UCSD-AML1 (cell line): ENCODE data around the gene ERC1.

Source experiments
- DNase-seq: peaks from one replicate; lab custom pipeline; 2025; ENCODE audit not compliant: unreplicated experiment; lab: John Stamatoyannopoulos, UW

The ERC1 gene

GRCh38 chr12:1467710-1468109 is 476.7 kb downstream of the ERC1 start:
- DNase-seq: no peak

GRCh38 chr12:1469070-1469469 is 478.0 kb downstream of the ERC1 start:
- DNase-seq: no peak

- peak; percentile 38 for DNase-seq
These were observed 479.0 kb downstream of the ERC1 start for GRCh38 chr12:1470051-1470450.

- DNase-seq: no peak
These were observed 480.2 kb downstream of the ERC1 start for GRCh38 chr12:1471224-1471623.

DNA sequence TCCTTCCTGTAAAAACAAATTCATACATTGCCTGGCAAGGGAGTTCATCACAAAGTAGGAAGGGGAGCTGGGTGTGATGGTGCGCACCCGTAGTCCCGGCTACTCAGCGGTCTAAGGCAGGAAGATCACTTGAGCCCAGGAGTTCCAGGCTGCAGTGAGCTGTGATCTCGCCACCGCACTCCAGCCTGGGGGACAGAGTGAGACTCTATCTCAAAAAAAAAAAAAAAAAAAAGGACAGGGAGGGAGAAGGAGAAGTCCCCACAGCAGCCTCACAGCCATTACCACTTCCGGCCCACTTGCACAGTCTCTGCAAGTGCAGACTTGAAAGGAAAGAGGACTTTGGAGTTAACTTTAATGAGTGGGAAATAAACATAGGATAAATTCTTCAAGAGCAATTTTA is 482.4 kb downstream of the ERC1 start:
- peak; percentile 64 for DNase-seq

GRCh38 chr12:1474041-1474573 is 483.1 kb downstream of the ERC1 start:
- DNase-seq: no peak

GRCh38 chr12:1474574-1475153 is 483.6 kb downstream of the ERC1 start:
- no peak for DNase-seq

- DNase-seq: no peak
These were observed 488.6 kb downstream of the ERC1 start for GRCh38 chr12:1479645-1480044.

DNA sequence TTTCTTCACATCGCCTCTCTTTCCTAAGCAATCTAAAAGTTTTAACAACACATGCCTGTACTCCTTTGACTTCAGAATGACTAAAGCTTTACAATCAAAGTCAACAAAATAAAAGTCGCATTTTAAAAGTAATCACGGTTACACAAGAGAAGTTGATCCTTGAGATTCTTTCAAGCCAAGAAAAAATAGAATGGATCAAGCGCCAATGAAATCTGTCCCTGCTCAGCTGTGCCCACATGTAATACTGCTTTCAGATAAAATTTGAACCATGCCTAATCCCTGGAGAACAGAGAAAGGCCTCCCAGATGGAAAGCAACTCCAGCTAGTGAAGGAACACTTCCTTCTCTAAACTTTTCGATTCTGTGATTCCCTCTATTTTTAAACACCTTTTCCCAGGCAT is 490.3 kb downstream of the ERC1 start:
- DNase-seq: no peak

DNA sequence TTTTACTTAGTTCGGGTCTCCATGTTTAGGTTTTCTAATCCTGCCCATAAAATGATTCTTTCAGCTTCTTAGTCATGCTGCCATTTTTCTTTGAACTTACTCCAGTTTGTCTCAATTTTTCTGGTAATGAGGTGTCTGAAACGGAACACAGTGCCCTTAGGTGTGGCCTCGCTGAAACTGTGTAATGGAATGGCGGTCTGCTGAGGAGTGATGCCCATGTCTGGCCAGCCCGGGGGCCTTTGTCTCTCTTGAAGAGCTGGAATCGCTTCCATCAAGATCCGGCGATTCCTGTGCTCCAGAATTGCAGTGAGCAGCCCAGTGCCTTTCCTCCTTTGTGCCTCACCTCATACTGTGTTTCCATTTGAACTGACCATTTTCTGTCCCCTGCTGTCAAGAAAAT is 490.9 kb downstream of the ERC1 start:
- no peak for DNase-seq

- DNase-seq: peak; percentile 35
These were observed 497.9 kb downstream of the ERC1 start for GRCh38 chr12:1488908-1489381.

DNA sequence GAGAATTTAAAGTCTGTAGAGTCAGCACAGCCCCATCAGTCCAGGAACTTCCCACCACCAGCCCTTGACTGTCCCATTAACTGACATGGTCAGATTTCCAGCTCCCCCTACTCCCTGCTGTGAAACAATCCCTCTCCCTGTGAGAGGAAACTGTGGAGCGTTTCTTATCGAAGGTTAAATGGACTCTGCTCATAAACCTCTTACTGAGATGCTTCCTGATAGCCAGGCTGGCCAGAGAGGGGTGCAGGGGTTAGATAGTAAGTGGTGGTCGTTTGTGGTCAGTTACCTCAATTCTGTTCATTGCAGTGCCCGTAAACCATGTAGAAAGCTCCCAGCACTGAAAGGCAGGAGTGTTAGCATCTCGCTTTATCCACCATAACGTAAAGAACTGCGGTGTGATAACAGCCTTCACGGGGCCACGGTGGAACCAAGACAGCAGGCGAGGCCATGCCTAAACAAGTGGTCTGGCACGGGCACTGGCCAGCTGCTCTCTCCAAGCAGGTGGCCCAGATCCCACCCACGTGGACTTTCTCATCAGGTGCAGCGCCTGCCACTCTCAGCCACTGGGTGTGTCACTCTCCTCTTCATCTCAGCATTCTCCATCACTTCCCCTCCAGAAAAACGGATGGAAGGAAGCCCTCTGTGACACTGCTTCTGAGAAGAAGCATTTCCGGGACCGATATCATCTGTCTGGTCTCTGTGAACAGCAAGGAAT is 501.1 kb downstream of the ERC1 start:
- no peak for DNase-seq

DNA sequence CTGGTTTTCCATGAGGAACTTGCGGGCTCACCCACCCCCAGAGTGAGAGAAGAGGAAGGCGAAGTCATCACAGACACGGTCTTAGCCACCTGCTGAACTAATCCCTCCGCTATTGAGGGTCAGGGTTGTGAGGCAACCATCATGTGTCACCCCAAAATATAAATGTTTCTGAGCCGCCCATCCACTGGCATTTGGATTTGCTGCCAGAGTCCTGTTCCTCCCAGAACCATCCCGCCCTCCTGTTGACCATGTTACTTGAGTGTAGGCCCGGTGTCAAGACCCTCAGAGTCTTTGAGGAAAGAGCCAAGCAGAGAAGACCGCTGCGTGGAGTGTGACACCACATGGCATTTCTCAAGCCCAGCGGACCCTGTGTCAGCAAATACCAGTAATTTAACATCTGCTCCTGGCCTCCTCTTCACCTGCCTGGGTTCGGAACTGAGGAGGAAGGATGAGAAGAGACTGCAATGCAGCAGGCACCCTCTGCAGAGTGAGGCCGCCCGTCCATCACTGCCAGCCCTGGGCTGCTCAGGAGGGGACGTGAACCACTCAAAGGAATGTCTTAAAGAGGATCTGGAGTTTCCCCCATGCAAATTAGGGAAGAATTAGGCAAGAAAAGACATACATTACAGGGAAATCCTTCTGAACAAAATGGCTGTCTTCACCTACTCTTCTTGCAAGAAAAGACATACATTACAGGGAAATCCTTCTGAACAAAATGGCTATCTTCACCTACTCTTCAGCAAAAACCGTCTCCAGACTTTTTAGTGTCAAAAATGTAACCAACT is 502.9 kb downstream of the ERC1 start:
- no peak for DNase-seq

DNA sequence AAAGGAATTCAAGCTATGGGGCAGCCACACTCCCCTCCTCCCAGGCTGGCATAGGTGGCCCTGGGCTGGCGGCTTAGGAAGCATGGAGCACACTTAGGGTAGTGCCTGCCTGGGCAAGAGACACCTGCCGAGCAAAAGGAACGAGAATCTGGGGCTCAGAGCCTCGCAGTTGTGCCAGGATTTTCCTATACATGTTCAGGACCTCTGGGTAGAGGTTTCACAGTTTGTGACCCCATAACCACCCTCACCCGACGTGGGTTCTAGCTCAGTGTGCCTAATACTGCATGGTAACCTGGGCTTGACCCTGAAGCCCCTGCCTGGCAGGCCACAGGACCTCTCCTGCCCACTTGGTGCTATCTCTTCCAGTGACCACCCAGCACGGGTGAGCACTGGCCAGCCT is 503.8 kb downstream of the ERC1 start:
- DNase-seq: no peak

DNA sequence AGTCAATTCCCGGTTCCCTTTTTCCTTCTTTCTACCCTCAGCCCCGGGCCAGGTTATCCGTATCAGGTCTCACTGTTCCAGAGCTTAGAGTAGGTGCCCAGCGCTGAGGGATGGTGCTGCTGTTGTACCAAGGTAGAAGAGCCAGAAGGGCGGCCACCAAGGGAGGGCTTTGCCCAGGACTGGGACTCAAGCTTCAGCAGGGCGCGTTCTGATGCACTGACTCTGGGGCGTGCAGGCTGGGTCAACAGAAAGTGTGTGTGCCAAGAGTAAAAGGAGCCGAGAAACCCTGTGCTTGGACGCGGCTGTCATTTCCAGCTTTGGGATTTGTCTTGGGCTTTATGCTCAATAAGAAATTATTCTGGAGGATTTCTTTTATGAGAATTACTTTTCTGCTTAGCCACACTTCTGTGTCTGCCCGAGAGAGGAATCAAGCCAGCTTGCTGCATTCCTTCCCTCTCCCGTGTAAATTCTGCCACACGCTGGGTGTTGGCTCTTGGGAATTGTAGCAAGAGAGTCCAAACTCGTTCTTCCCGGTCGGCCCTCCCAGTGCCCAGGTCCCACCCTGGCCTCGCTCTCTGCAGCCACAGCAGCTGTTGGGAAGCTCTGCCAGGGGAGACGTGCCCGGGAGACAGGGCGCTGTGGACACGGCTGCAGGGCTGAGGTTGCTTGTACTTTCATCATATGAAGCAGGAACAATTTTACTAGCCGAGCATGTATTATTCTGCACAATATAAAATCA is 505.3 kb downstream of the ERC1 start:
- DNase-seq: no peak

DNA sequence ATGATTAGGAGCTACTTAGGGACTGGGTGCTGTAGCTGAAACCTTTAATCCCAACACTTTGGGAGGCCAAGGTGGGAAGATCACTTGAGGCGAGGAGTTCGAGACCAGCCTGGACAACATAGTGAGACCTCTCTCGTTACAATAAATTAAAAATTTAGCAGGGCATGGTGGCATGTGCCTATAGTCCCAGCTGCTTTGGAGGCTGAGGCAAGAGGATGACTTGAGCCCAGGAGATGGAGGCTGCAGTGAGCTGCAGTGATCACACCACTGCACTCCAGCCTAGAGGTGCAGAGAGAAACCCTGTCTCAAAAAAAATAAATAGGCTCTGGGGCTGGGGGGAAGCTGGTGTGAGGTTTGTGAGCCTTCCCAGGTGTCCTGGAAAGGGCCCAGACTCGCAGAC is 506.1 kb downstream of the ERC1 start:
- DNase-seq: no peak

DNA sequence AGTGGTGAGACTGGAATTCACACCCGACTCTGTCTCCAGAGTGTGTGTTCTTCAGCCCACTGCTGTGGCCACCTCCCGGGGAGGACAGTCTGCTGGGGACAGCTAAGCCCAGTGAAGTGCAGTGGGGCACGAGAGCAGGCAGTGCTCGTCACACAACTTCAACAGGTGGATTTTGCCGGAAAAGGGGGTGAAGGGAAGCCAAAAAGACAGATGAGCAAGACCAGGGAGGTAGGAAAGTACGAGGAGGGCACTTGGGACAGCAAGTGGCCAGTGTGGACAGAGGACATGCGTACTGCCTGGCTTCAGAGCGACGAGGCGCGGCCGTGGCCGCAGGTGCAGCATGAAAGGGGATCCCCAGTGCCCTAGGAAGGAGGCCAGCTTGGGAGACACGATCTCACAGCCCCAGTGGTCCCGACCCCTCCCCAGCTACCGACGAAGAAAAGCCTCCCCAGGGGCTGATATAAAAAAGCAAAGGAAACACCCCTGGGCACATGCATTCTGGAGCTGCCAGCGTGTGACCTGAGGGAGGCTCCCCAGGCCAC is 507.2 kb downstream of the ERC1 start:
- DNase-seq: no peak

DNA sequence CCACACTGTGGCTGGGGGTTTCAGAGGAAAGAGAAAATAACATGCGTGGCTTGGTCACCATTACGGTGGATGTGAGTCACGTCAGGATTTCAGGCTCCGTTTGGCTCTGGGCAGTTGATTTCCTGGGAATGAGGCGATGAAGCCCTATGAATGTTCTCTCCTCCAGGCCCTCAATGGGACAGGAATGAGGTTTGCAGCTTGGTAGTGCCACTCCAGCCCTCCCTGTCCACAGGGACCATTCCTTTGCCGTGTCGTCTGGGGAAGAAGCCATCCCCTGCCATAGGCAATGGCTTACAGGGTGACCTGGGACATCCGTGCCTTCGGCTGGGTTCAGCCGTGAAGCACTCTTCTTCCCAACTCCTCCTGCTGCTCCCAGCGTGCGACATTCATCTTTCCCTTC is 508.3 kb downstream of the ERC1 start:
- DNase-seq: no peak

DNA sequence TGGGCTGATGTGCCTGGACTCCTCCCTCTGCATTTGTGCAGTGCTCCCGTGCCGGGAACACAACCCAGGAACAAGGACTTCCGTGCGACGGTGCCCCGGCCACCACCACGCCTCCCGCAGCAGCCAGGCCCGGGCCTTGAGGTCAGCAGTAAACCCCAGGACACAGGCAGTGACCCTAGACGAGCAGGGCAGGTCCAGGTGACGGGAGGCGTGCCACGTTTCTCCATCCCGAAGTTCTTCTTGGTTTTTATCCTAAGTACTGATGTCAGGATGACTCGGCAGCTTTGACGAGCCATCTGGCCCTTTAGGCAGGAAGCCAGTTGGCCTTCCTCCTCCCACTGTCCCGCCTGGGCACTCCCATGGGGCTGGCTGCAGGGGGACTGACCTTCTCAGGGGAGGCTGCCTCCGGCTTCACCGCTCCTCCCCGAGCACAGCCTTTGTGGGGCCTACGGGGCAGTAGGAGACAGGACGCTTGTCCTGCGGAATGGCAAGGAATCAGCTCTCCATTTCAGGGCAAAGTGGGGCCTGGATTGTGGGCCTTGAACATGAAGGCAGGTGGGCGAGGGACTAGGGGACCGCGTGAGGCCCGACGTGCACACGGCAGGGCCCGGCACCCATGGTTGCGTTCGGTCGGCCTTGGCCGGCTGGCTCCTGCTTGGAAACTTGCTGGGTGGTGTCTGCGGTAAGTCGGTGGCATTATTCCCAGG is 509.2 kb downstream of the ERC1 start:
- peak; percentile 32 for DNase-seq

DNA sequence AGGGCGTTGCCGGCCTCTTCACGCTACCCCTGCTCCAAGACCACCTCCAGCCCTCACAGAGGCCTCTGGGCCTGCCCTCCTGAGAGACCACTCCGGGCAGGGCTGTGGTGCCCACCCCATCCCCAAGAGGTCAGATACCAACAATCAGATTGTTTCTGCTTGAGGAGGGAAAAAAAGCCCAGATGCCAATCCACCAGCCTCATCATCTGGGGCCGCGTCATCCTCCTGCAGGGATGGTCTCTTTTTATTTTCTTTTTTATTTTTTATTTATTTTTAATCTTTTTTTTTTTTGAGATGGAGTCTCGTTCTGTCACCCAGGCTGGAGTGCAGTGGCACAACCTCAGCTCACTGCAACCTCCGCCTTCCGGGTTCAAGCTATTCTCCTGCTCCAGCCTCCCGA is 510.0 kb downstream of the ERC1 start:
- DNase-seq: no peak
